ENCODE results near the gene NBEAL1. TPM values are rescaled to one million over a fixed set of nuclear protein-coding genes. Genes with fewer than 3 reads are reported as not detected.
"Not testable (repeated sequence)": the region's sequence is repeated elsewhere in the genome, so short reads cannot be mapped to it uniquely, and the experiment has no call there.

The NBEAL1 gene
- polyA plus RNA-seq, 1 donor from 2014 or later: 4.9 TPM

DNA sequence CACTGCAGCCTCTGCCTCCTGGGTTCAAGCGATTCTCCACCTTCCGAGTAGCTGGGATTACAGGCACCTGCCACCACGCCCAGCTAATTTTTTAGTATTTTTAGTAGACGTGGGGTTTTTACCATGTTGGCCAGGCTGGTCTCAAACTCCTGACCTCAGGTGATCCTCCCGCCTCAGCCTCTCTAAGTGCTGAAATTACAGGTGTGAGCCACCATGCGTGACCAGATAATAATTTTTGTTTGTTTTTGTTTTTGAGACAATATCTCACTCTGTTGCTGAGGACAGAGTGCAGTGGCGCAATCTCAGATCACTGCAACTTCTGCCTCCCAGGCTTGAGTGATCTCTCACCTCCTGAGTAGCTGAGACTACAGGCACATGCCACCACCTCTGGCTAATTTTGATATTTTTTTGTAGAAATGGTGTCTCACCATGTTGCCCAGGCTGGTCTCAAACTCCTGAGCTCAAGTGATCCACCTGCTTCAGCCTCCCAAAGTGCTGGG lies 100.6 kb downstream of the NBEAL1 start:
- not testable (repeated sequence) for H3K4me3 Mint-ChIP-seq, H3K27ac Mint-ChIP-seq, H3K36me3 Mint-ChIP-seq, H3K4me1 Mint-ChIP-seq, H3K9me3 Mint-ChIP-seq, H3K27me3 Mint-ChIP-seq

DNA sequence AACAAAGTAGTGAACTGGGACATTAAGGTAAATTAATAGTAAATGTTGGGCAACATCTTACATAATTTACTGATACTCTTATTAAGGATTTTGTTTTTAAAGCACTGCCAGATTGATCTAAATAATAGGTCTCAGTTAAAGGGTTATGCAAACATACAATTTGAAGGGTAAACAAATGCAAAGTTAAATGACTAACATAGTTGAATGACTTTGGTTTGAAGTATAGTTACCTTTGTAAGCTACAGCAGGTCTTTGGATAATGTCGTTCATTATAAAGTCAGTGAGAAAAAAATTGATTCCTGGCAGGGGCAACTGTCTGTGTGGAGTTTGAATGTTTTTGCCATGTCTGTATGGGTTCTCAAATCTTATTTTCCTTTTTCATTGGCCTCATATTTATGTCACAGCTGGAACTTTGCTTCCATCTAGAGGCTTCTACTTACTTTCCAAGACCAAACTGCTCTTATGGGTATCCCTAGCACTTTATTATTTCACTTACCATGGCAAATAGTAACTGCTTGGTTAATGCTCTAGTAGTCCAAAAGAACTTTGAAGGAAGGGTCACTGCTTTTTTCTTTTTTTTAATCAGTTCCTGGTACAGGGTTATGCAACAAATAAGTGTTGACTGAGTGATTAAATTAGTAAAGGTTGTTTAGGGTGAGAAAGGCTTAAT lies 107.8 kb downstream of the NBEAL1 start:
- Mint-ChIP-seq H3K9me3 (no peaks in the 10 kb centered on the region), H3K4me1 (no peaks in the 10 kb centered on the region), H3K27ac (peak overlapping the region in 1 of 3 donors; percentile 63), H3K4me3 (no peak overlapping the region), H3K27me3 (no peaks in the 10 kb centered on the region), H3K36me3 (no peaks in the 10 kb centered on the region)

DNA sequence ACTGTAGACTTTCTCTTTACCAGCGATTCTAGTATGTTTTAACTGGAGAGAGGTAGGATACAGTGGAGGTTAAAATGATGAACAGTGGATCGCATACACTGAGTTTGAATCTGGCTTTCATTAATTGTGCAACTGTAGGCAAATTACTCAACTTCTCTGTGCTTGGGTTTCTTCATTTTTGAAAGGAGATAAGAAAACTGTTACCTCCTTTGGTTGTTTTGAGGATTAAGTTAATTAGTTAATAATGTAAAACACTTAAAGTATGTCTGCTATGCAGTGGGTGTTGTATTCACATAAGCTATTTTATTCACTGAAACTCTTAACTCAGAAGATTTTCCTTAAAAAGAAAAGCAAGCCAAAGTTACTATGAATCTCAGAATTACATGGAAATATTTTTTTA lies 112.3 kb downstream of the NBEAL1 start:
- peak overlapping the region in 1 of 3 donors; percentile 14 for H3K27ac Mint-ChIP-seq
- H3K27me3 Mint-ChIP-seq: no peaks in the 10 kb centered on the region
- no peaks in the 10 kb centered on the region for H3K4me1 Mint-ChIP-seq
- H3K4me3 Mint-ChIP-seq: no peak overlapping the region
- H3K36me3 Mint-ChIP-seq: peaks cover 7% of the 10 kb centered on the region
- H3K9me3 Mint-ChIP-seq: no peaks in the 10 kb centered on the region

DNA sequence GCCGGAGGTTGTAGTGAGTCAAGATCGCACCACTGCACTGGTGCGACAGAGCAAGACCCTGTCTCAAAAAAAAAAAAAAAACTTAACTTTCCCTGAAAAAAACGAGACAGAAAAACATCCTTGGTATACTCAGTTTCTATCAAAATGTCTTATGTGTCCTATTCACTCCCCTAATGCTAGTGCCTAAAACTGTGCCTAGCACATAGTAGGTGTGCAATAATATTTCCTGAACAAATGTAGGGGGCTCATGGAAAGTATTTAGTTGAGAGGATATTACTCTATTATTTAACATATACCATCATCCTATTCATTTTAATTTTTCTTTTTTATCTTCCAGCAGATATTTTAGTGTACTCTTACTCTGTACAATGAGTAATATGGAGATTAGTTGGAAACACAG lies 120.4 kb downstream of the NBEAL1 start:
- Mint-ChIP-seq H3K4me3 (no peak overlapping the region), H3K36me3 (peaks cover 2% of the 10 kb centered on the region), H3K27me3 (no peaks in the 10 kb centered on the region), H3K4me1 (no peaks in the 10 kb centered on the region), H3K9me3 (no peaks in the 10 kb centered on the region), H3K27ac (no peak overlapping the region)

DNA sequence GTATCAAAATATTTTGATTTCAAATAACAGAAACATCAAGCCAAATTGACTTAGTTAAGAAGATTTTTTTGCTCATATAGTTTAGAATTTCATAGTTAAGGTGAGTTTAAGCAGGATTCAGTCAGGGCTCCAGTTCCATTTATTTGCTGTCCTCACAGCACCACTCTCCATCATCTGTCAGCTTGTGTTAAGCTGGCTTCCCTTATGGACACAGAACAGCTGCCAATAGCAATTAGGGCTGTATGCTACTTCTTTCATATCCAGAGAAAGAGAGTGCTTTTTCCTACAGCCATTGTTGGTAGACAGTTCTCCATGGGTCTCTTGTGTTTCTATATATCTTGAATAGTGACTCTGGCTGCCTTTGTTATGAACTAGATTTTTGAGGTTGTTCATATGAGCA lies 128.7 kb downstream of the NBEAL1 start:
- peaks cover 4% of the 10 kb centered on the region for H3K36me3 Mint-ChIP-seq
- no peaks in the 10 kb centered on the region for H3K27me3 Mint-ChIP-seq
- no peak overlapping the region for H3K27ac Mint-ChIP-seq
- no peak overlapping the region for H3K4me3 Mint-ChIP-seq
- H3K4me1 Mint-ChIP-seq: no peaks in the 10 kb centered on the region
- no peaks in the 10 kb centered on the region for H3K9me3 Mint-ChIP-seq

DNA sequence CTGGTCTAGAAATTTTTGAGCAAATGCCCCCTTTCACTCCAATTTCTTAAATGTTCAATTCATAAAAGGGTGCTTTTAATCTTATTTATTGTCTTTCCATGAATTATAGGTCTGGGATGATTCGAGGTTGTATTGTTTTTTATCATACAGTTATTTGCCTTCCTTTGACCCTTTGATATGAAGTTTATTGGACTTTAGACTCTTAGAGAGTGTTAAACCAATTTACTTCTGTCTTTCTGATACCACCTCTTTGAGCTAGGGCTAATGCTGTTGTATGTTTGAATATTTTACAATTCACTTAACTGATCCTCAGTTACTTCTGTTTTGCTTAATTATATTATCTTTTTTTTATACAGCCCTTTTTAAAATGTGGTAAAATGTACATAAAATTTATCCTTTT lies 134.5 kb downstream of the NBEAL1 start:
- H3K4me3 Mint-ChIP-seq: no peak overlapping the region
- no peak overlapping the region for H3K27ac Mint-ChIP-seq
- H3K27me3 Mint-ChIP-seq: no peaks in the 10 kb centered on the region
- peaks cover 0 to 4% (median 1%) of the 10 kb centered on the region in 3 donors for H3K9me3 Mint-ChIP-seq
- H3K4me1 Mint-ChIP-seq: no peaks in the 10 kb centered on the region
- peaks cover 7% of the 10 kb centered on the region for H3K36me3 Mint-ChIP-seq

DNA sequence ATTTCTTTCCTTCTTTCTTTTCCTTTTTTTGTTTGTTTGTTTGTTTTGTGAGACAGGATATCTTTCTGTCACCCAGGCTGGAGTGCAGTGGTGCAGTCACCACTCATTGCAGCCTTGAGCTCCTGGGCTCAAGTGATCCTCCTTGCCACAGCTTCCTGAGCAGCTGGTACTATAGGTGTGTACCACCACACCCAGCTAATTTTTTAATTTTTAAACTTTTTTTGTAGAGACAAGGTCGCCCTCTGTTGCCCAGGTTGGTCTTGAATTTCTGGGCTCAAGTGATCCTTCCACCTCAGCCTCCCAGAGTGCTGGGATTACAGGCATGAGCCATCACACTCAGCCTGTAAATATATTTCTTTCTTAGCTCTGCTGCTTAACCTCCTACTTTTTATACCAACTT lies 140.7 kb downstream of the NBEAL1 start:
- H3K4me3 Mint-ChIP-seq: no peak overlapping the region
- peaks cover 14% of the 10 kb centered on the region for H3K36me3 Mint-ChIP-seq
- H3K9me3 Mint-ChIP-seq: no peaks in the 10 kb centered on the region
- H3K27ac Mint-ChIP-seq: peak overlapping the region in 1 of 3 donors; percentile 17
- no peaks in the 10 kb centered on the region for H3K27me3 Mint-ChIP-seq
- peaks cover 6% of the 10 kb centered on the region in 3 donors for H3K4me1 Mint-ChIP-seq

DNA sequence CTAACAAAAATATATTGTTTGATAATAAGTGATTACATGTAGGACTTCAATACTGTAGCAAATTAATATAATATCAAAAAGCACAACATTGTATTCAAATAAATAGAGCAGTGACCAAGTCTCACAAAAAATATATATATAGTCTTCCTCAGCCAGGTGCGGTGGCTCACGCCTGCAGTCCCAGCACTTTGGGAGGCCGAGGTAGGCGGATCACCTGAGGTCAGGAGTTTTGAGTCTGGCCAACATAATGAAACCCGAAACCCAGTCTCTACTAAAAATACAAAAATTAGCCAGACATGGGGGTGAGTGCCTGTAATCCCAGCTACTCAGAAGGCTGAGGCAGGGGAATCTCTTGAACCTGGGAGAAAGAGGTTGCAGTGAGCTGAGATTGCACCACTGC lies 148.0 kb downstream of the NBEAL1 start:
- not testable (repeated sequence) for H3K9me3 Mint-ChIP-seq, H3K4me1 Mint-ChIP-seq, H3K4me3 Mint-ChIP-seq, H3K27me3 Mint-ChIP-seq, H3K27ac Mint-ChIP-seq
- H3K36me3 Mint-ChIP-seq: peaks cover 12% of the 10 kb centered on the region

DNA sequence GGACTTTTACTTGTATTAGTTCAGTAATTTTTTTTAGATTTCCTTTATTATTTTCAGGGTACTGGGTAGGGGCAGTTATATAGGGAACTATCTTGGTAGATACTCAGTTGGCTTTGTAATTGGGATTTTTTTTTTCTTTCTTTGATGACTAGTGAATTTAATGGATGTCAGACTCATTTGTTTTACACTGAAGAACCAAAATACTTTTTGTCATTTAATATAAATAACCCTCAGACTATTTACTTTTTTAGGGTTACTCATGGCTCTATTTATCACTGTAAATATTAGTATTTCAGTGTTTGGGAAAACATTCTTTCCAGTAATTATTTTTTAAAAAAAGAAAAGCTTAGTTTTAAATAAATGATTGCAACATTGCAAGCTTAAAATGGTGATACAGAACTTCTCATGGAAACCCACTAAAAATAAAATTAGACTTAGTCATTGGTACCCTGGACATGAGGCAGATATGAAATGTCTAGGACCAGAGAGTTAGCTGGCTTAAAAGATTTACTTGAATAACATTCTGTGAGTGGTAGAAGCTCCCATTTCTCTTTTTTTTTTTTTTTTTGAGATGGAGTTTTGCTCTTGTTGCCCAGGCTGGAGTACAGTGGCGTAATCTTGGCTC lies 149.7 kb downstream of the NBEAL1 start:
- H3K36me3 Mint-ChIP-seq: peaks cover 9% of the 10 kb centered on the region
- H3K4me1 Mint-ChIP-seq: no peaks in the 10 kb centered on the region
- no peaks in the 10 kb centered on the region for H3K27me3 Mint-ChIP-seq
- no peak overlapping the region for H3K27ac Mint-ChIP-seq
- peaks cover 0 to 3% (median 1%) of the 10 kb centered on the region in 3 donors for H3K9me3 Mint-ChIP-seq
- H3K4me3 Mint-ChIP-seq: no peak overlapping the region

DNA sequence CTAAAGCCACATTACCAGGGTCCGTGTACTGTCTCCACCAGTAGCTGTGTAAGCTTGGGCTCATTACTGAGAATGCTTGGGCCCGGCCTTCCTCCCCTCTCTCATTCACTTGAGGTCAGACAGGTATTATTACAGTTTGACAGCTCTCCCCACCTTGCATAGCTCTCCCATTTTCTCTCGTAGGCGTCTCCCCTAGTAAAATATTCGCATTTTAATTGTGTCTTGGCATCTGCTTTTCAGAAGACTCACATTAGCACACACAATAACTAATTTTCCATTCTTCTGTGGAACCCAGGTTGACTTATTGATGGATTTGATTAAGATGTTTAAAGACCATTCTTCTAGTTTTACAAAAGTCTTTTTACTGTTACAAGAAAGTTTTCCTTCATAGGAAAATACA lies 153.1 kb downstream of the NBEAL1 start:
- peaks cover 0 to 3% (median 1%) of the 10 kb centered on the region in 3 donors for H3K9me3 Mint-ChIP-seq
- H3K27ac Mint-ChIP-seq: no peak overlapping the region
- no peaks in the 10 kb centered on the region for H3K27me3 Mint-ChIP-seq
- peaks cover 7% of the 10 kb centered on the region for H3K36me3 Mint-ChIP-seq
- no peak overlapping the region for H3K4me3 Mint-ChIP-seq
- H3K4me1 Mint-ChIP-seq: no peaks in the 10 kb centered on the region

DNA sequence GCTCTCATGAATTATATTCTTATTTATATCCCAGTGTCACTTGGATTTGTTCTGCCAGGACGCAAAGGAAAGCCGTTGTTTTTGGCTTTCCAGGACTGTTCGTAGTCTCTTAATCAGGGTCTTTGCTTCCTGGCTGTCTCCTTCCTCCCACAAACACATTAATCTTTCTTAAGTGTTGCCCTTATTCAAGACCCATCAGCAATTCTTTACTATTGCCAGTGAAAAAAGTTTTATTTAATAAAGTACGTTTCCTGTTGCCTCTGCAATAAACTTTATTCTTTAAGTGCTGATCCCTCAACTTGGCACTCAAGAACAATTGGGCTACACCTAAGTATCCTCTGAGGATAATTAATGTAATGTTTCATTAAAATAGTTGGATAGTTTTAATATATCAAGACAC lies 155.8 kb downstream of the NBEAL1 start:
- Mint-ChIP-seq H3K27me3 (no peaks in the 10 kb centered on the region), H3K27ac (no peak overlapping the region), H3K4me3 (no peak overlapping the region), H3K4me1 (no peaks in the 10 kb centered on the region), H3K9me3 (no peaks in the 10 kb centered on the region), H3K36me3 (peaks cover 7% of the 10 kb centered on the region)

DNA sequence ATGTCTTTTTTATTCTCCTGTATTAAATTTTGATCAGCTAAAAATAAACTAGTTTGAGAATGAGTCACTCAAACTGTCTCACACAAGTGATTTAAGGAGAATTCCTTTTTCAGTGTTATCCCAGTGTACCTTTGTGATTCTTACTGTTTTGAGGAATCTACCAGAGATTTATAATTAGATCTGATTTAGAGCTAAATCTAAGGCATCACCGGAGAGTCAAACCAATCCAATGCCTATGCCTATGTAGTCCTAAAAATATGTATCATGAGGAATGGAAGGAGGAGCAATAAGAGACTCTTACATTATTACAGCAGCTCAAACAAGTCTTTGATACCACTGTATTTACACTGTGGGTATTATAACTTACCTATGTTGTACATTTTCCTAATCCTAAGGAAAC lies 160.7 kb downstream of the NBEAL1 start:
- no peaks in the 10 kb centered on the region for H3K27me3 Mint-ChIP-seq
- H3K4me1 Mint-ChIP-seq: no peaks in the 10 kb centered on the region
- peaks cover 4% of the 10 kb centered on the region for H3K36me3 Mint-ChIP-seq
- H3K4me3 Mint-ChIP-seq: no peak overlapping the region
- no peak overlapping the region for H3K27ac Mint-ChIP-seq
- H3K9me3 Mint-ChIP-seq: no peaks in the 10 kb centered on the region

DNA sequence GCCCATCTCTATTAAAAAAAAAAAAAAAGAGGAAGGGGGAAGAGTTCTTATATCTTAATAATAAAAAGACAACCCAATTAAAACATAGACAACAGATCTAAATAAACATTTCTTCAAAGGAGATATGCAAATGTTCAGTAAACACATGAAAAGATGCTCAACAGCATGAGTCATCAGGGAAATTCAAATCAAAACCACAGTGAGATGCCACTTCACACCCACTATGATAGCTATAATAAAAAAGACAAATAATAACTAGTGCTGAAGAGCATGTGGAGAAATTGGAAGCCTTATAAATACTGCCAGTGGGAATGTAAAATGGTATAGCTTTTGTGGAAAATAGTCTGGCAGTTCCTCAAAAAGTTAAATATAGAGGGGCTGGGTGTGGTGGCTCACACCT lies 162.7 kb downstream of the NBEAL1 start:
- Mint-ChIP-seq H3K36me3 (peaks cover 4% of the 10 kb centered on the region), H3K4me3 (no peak overlapping the region), H3K4me1 (no peaks in the 10 kb centered on the region), H3K9me3 (no peaks in the 10 kb centered on the region), H3K27me3 (no peaks in the 10 kb centered on the region), H3K27ac (no peak overlapping the region)

DNA sequence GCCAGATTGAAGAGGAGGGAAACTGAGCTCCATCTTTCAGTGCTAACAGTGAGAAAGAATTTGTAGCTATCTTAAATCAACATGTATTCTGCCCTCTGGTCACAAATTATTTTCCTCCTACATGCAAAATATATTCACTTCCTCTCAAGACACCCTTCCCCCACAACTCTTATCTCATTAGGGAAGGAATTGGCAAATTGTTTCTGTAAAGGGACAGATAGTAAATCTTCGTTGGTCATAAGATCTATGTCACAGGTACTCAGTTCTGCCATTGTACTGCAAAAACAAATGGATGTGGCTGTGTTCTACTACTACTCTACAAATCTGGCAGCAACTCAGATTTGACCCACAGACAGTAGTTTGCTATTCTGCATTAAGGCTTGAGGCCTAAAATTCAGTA lies 171.2 kb downstream of the NBEAL1 start:
- Mint-ChIP-seq H3K9me3 (no peaks in the 10 kb centered on the region), H3K4me1 (peaks cover 2 to 4% (median 3%) of the 10 kb centered on the region in 3 donors), H3K36me3 (peaks cover 14% of the 10 kb centered on the region), H3K27me3 (no peaks in the 10 kb centered on the region), H3K27ac (no peak overlapping the region), H3K4me3 (no peak overlapping the region)

DNA sequence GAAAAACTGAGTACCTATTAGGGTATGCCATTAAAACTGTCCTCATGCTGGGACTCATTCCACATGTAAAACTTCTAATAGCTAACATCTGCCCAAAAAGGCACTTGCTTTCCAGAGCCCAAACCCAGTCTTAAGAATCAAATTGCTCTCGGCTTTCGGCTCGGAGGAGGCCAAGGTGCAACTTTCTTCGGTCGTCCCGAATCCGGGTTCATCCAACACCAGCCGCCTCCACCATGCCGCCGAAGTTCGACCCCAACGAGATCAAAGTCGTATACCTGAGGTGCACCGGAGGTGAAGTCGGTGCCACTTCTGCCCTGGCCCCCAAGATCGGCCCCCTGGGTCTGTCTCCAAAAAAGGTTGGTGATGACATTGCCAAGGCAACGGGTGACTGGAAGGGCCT lies 175.9 kb downstream of the NBEAL1 start:
- not testable (repeated sequence) for H3K9me3 Mint-ChIP-seq, H3K4me3 Mint-ChIP-seq, H3K4me1 Mint-ChIP-seq, H3K27ac Mint-ChIP-seq, H3K27me3 Mint-ChIP-seq
- peaks cover 16% of the 10 kb centered on the region for H3K36me3 Mint-ChIP-seq

DNA sequence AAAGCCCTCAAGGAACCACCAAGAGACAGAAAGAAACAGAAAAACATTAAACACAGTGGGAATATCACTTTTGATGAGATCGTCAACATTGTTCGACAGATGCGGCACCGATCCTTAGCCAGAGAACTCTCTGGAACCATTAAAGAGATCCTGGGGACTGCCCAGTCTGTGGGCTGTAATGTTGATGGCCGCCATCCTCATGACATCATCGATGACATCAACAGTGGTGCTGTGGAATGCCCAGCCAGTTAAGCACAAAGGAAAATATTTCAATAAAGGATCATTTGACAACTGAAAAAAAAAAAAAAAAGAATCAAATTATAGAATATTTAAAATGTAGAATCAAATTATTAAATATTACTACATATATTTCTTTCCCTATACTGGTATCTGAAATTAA lies 176.4 kb downstream of the NBEAL1 start:
- not testable (repeated sequence) for H3K9me3 Mint-ChIP-seq, H3K27me3 Mint-ChIP-seq, H3K4me1 Mint-ChIP-seq, H3K27ac Mint-ChIP-seq, H3K4me3 Mint-ChIP-seq
- peaks cover 11% of the 10 kb centered on the region for H3K36me3 Mint-ChIP-seq

All from IgD-negative memory B cell (primary cell).